Measurements from ENCODE around the gene ABCA3.

- no peak for TF ChIP-seq CTCF (IDR thresholded peaks at IDR 0.05)
- no peak for TF ChIP-seq POLR2A (IDR thresholded peaks at IDR 0.05)
Observed at GRCh38 chr16:2373176-2373575, 32.6 kb upstream of the ABCA3 start.
